NCI-H82 (cell line): Measurements from ENCODE around the gene TSPAN18.

Experiments
- DNase-seq: peaks from one replicate; lab custom pipeline; 2025; lab: John Stamatoyannopoulos, UW

Gene TSPAN18

GRCh38 chr11:44942029-44942955 is 215.5 kb downstream of the TSPAN18 start:
- no peak for DNase-seq

- no peak for DNase-seq
Observed at GRCh38 chr11:44943118-44943517, 216.4 kb downstream of the TSPAN18 start.

- DNase-seq: peak; percentile 21
Observed at GRCh38 chr11:44943696-44944095, 216.9 kb downstream of the TSPAN18 start.

GRCh38 chr11:44944181-44944852 is 217.6 kb downstream of the TSPAN18 start:
- peak; percentile 28 for DNase-seq

GRCh38 chr11:44944853-44945235 is 218.1 kb downstream of the TSPAN18 start:
- DNase-seq: no peak

- DNase-seq: no peak
Observed at GRCh38 chr11:44945666-44946065, 218.9 kb downstream of the TSPAN18 start.

GRCh38 chr11:44946263-44946662 is 219.5 kb downstream of the TSPAN18 start:
- no peak for DNase-seq

- no peak for DNase-seq
Observed at GRCh38 chr11:44947114-44947513, 220.4 kb downstream of the TSPAN18 start.

- DNase-seq: no peak
Observed at GRCh38 chr11:44948155-44948554, 221.4 kb downstream of the TSPAN18 start.

GRCh38 chr11:44949160-44950030 is 222.6 kb downstream of the TSPAN18 start:
- peak; percentile 87 for DNase-seq

GRCh38 chr11:44950031-44950624 is 223.4 kb downstream of the TSPAN18 start:
- peak; percentile 63 for DNase-seq

GRCh38 chr11:44950625-44951476 is 224.1 kb downstream of the TSPAN18 start, which contains the start of gene TP53I11:
TSS of gene TP53I11 (minus strand) at chr11:44950883. CDS start at chr11:44938335, 12,548 bp downstream.
- peak; percentile 83 for DNase-seq

- DNase-seq: no peak
Observed at GRCh38 chr11:44952082-44952481, 225.3 kb downstream of the TSPAN18 start.

GRCh38 chr11:44952500-44953260 is 225.9 kb downstream of the TSPAN18 start:
- DNase-seq: no peak

- peak; percentile 73 for DNase-seq
Observed at GRCh38 chr11:44954051-44954906, 227.5 kb downstream of the TSPAN18 start.

- DNase-seq: peak; percentile 61
Observed at GRCh38 chr11:44955015-44955738, 228.4 kb downstream of the TSPAN18 start.

- DNase-seq: peak; percentile 64
Observed at GRCh38 chr11:44957040-44957515, 230.3 kb downstream of the TSPAN18 start.
